VCaP (cell line): Measurements from ENCODE around the gene EDNRA.

Experiments used
- H3K27ac ChIP-seq: fragments of 450-650 bp; 2 replicates; pipeline ENCODE4 v1.5.1; 2017
- TF ChIP-seq, protein P1 (sequence below): fragments of 450-650 bp; conservative IDR thresholded peaks from 2 replicates; pipeline ENCODE4 v1.5.1; 2017; ENCODE audit warnings: mild to moderate bottlenecking, moderate library complexity

EDNRA gene

DNA sequence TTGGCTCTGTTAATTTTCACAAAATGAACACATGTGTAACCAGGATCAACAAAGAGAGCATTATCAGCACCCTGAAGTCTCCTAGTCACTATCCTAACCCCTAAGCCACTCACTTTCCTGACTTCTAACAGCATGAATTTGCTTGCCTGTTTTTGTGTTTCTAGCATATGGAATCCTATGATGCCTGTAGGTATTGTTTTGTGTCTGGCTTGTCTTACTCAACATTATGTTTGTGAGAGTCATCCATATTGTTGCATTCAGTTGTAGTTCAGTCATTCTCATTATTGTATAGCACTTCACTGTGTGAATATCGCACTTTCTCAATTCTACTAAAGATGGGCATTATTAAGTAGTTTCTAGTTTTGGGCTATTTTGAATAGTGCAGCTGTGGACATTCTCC lies 15.6 kb downstream of the EDNRA start:
- H3K27ac ChIP-seq: no peak overlapping the region
- TF ChIP-seq, protein P1, sequence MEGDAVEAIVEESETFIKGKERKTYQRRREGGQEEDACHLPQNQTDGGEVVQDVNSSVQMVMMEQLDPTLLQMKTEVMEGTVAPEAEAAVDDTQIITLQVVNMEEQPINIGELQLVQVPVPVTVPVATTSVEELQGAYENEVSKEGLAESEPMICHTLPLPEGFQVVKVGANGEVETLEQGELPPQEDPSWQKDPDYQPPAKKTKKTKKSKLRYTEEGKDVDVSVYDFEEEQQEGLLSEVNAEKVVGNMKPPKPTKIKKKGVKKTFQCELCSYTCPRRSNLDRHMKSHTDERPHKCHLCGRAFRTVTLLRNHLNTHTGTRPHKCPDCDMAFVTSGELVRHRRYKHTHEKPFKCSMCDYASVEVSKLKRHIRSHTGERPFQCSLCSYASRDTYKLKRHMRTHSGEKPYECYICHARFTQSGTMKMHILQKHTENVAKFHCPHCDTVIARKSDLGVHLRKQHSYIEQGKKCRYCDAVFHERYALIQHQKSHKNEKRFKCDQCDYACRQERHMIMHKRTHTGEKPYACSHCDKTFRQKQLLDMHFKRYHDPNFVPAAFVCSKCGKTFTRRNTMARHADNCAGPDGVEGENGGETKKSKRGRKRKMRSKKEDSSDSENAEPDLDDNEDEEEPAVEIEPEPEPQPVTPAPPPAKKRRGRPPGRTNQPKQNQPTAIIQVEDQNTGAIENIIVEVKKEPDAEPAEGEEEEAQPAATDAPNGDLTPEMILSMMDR: no peak

DNA sequence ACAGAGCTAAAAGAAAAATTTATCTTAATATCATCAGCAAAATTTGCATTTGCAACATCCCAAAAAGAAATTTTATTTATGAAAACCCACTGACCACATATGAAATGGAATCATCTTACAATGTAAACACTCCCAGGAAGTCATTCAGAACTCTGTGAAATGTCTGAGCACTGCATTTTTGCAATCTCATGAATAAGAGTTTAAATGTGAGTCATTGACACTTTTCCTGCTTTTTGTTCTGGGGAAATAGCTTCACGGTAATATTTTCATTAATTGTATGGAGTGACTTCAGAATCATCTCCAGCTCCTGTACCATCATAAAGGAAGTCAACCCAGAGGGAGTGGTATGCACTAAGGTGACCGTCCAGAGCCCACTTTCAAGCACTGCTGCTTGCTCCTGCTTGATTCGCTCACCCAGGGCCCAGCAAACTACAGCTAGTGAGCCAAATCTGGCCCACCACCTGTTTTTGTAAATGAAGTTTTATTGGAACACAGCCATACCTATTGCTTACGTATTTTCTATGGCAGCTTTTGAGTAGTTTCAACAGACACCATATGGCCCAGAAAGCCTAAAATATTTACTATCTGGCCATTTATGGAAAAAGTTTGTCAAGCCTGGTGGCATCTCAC lies 17.2 kb downstream of the EDNRA start:
- no peak overlapping the region for H3K27ac ChIP-seq
- TF ChIP-seq, protein P1: no peak

DNA sequence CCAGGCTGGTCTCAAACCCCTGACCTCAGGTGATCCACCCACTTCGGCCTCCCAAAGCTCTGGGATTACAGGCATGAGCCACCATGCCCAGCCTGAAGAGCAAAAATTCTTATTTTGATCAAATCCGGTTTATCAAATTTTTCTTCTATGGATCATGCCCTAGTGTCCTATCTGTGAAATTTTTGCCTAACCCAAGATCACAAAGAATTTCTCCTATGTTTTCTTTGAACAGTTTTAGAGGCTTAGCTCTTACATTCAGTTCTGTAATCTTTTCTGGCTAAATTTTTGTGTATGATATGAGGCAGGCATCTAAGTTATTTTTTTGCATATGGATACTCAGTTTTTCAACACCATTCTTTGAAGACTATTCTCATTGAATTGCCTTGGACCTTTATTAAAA lies 27.4 kb downstream of the EDNRA start:
- TF ChIP-seq, protein P1: no peak
- no peak overlapping the region for H3K27ac ChIP-seq

DNA sequence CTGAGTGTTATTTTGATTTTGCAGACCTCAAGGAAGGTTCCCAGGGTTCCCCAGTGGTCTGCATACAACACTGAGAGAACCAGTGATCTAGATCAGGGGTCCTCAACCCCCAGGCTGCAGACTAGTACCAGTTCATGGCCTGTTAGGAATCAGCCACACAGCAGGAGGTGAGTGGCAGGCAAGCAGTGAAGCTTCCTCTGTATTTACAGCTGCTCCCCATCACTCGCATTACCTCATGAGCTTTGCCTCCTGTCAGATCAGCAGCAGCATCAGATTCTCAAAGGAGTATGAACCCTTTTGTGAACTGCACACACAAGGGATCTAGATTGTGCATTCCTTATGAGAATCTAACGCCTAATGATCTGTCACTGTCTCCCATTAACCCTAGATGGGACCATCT lies 28.5 kb downstream of the EDNRA start:
- TF ChIP-seq, protein P1: no peak
- H3K27ac ChIP-seq: no peak overlapping the region

DNA sequence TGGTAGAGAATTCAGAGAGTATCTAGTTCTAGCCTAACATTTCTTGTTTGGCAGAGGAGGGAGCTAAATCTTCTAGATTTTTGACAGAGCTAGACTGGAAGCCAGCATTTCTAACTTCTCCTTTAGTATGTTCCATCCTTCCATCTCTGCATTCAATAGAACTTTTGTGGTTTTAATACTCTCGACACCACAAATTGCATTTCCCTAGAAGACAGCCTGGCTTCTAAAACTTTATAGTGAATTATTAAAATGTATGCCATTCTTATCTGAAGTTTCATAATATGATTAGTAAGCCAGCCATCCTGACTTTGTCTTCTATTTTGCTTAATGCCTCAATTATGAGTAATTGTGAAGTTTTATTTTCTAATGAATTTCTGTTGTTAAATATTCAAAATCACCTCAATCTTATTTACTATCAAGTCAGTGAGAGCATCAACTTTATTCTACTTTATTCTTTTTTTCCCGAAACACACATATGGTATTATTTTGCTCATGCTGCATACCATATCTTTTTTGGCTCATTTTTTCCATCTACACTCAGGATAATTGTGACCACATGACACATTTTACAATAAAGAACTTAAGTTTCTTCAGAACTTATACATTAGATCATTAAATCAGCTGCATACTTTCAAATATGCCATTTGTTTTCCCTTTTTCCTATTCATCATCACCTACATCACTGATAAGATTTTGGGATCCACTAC lies 30.2 kb downstream of the EDNRA start:
- TF ChIP-seq, protein P1: no peak
- no peak overlapping the region for H3K27ac ChIP-seq

DNA sequence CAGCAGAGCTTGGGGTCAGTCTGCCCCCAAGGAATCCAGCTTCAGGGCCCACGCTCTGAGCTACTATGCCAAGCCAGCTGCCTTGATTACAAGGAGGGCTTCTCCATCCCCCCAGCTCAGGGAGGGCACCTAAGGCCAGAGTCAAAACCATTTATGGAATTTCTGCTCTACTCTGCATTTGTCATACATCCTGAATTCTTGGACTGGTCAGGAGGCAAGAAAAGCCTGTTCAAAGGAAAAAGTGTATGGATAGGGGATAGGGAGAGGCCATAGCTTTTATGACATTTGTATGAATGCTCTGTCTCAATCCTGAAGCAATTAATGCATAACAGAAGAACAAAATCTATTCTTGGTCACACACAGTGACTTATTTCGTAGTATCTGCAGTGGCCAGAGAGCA lies 32.2 kb downstream of the EDNRA start:
- TF ChIP-seq, protein P1: no peak
- no peak overlapping the region for H3K27ac ChIP-seq

DNA sequence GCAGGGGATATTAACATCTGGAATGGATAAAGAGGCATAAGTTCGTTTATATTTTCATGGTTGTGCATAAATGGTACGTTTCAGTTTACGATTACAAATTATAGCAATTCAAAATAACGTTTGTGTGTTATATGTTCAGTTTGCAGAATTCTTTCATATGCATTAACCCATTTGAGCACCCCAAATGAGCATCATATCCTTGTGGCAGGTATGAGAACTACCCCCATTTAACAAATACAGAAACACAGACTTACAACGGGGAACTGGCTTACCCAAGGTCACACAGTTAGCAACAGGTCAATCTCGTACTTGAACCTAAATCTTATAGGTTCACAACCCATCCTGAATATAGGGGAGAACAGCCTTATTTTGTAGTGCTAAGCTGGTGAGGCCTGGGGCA lies 33.1 kb downstream of the EDNRA start:
- no peak overlapping the region for H3K27ac ChIP-seq
- TF ChIP-seq, protein P1: no peak
